GM12878 (cell line): ENCODE data around the gene DQX1.

Experiments used
- CHD4 ChIP-seq: fragments of 200-600 bp; sonication (generic); IDR thresholded peaks from 2 replicates; pipeline ENCODE4 v1.6.1; 2016; ENCODE audit warnings: mild to moderate bottlenecking
- CTCF ChIP-seq, 3 experiments: IDR thresholded peaks in 2 of 3; conservative IDR thresholded peaks in 1 of 3; 2 replicates each; pipeline ENCODE4 v1.5.1; 2011; ENCODE audit warnings: low read depth in 3 of 3, low read length in 3 of 3, mild to moderate bottlenecking in 3 of 3, control low read depth in 2 of 3, moderate library complexity in 2 of 3, inconsistent platforms in 1 of 3, mixed read lengths in 1 of 3; ENCODE audit not compliant: control insufficient read depth in 2 of 3, insufficient read depth in 1 of 3; ENCODE audit errors: extremely low read depth in 1 of 3
- E2F4 ChIP-seq: IDR thresholded peaks from 2 replicates; pipeline ENCODE4 v1.6.1; 2012; ENCODE audit warnings: low read depth, low read length, improper control_type of control experiment
- KAT2A ChIP-seq: conservative IDR thresholded peaks from 2 replicates; pipeline ENCODE4 v1.6.1; 2011; ENCODE audit warnings: low read depth, low read length; ENCODE audit not compliant: control insufficient read depth
- NFYB ChIP-seq: IDR thresholded peaks from 2 replicates; pipeline ENCODE4 v1.6.1; 2011; ENCODE audit warnings: low read depth, mild to moderate bottlenecking, low read length, improper control_type of control experiment, moderate library complexity; ENCODE audit not compliant: insufficient read depth
- RAD21 ChIP-seq: IDR thresholded peaks from 2 replicates; pipeline ENCODE4 v1.6.1; 2011; ENCODE audit warnings: mild to moderate bottlenecking, low read depth, low read length, moderate library complexity; ENCODE audit not compliant: insufficient read depth
- REST ChIP-seq: IDR thresholded peaks from 2 replicates; pipeline ENCODE4 v1.6.1; 2012; ENCODE audit warnings: mild to moderate bottlenecking, low read depth, low read length
- SIN3A ChIP-seq: IDR thresholded peaks from 2 replicates; pipeline ENCODE4 v1.6.1; 2012; ENCODE audit warnings: low read depth, low read length, improper control_type of control experiment
- SP1 ChIP-seq: IDR thresholded peaks from one replicate; pipeline ENCODE4 v1.6.1; 2011; ENCODE audit warnings: low read depth, low read length
- STAT3 ChIP-seq: IDR thresholded peaks from 2 replicates; pipeline ENCODE4 v1.6.1; 2011; ENCODE audit warnings: low read depth, low read length, improper control_type of control experiment
- TAF1 ChIP-seq: IDR thresholded peaks from 2 replicates; pipeline ENCODE4 v1.6.1; 2011; ENCODE audit warnings: mild to moderate bottlenecking, low read depth, low read length, borderline replicate concordance
- TCF12 ChIP-seq: IDR thresholded peaks from 2 replicates; pipeline ENCODE4 v1.6.1; 2011; ENCODE audit warnings: low read depth, mild to moderate bottlenecking, low read length

GRCh38 chr2:74481961-74482800 is 43.9 kb downstream of the DQX1 start:
- TF ChIP-seq CTCF (IDR thresholded peaks at IDR 0.05 in 2 of 3, conservative IDR thresholded peaks at IDR 0.05 in 1 of 3; ENCODE audit: control insufficient read depth in 2 of 3, extremely low read depth in 1 of 3, insufficient read depth in 1 of 3, low read depth in 3 of 3, low read length in 3 of 3) (no peak), TAF1 (no peak), RAD21 (no peak), NFYB (no peak), CHD4 (no peak), KAT2A (no peak), SIN3A (0 out of 2 replicates have a peak, but pooled peaks have one; percentile 12), E2F4 (no peak), SP1 (no peak), STAT3 (no peak), REST (no peak), TCF12 (no peak)
